Ishikawa (cell line): Measurements from ENCODE around the gene SQSTM1.
A peak's percentile ranks its signal among the peaks of the same experiment; 100 is the strongest.

ENCODE experiments used
- CEBPB ChIP-seq: IDR thresholded peaks from 2 replicates; pipeline ENCODE4 v1.6.1; 2012
- CREB1 ChIP-seq: IDR thresholded peaks from 2 replicates; pipeline ENCODE4 v1.6.1; 2012; ENCODE audit warnings: low read depth
- EGR1 ChIP-seq: IDR thresholded peaks from 2 replicates; pipeline ENCODE4 v1.6.1; 2012
- EP300 ChIP-seq: IDR thresholded peaks from 2 replicates; pipeline ENCODE4 v1.6.1; 2012; ENCODE audit warnings: borderline replicate concordance
- FOXM1 ChIP-seq: IDR thresholded peaks from 2 replicates; pipeline ENCODE4 v1.6.1; 2012; ENCODE audit warnings: low read depth, borderline replicate concordance
- NFIC ChIP-seq: IDR thresholded peaks from 2 replicates; pipeline ENCODE4 v1.6.1; 2012
- RAD21 ChIP-seq: IDR thresholded peaks from 2 replicates; pipeline ENCODE4 v1.6.1; 2012; ENCODE audit warnings: low read depth
- TAF1 ChIP-seq: IDR thresholded peaks from 2 replicates; pipeline ENCODE4 v1.6.1; 2012; ENCODE audit warnings: low read depth, mild to moderate bottlenecking
- TCF12 ChIP-seq: IDR thresholded peaks from 2 replicates; pipeline ENCODE4 v1.6.1; 2012; ENCODE audit warnings: low read depth
- TEAD4 ChIP-seq: IDR thresholded peaks from 2 replicates; pipeline ENCODE4 v1.6.1; 2012
- YY1 ChIP-seq: IDR thresholded peaks from 2 replicates; pipeline ENCODE4 v1.6.1; 2012; ENCODE audit warnings: low read depth
- ZBTB7A ChIP-seq: IDR thresholded peaks from 2 replicates; pipeline ENCODE4 v1.6.1; 2012; ENCODE audit warnings: low read depth
- TF ChIP-seq, protein P1 (sequence below): IDR thresholded peaks from 2 replicates; pipeline ENCODE4 v1.6.1; 2012
- TF ChIP-seq, protein P2 (sequence below): IDR thresholded peaks from 2 replicates; pipeline ENCODE4 v1.6.1; 2012
- TF ChIP-seq, protein P3 (sequence below): IDR thresholded peaks from 2 replicates; pipeline ENCODE4 v1.6.1; 2012; ENCODE audit warnings: low read depth, mild to moderate bottlenecking

Gene SQSTM1

DNA sequence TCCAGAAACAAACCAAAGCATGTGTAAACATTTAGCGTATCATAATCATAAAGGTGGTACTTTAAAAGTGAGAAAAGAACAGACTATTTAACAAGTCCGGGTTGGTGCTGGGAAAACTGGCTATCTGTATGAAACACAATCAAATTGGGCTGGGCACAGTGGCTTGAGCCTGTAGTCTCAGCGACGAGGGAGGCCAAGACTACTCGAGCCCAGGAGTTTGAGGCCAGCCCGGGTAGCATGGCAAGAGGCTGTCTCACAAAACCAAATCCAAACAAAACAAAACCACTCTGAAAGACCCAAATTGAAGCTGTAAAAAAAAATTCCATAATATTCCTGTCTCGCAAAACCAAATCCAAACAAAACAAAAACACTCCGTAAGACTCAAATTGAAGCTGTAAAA, 33.7 kb downstream of the SQSTM1 start:
- no peak for TF ChIP-seq EGR1
- TF ChIP-seq, protein P1, sequence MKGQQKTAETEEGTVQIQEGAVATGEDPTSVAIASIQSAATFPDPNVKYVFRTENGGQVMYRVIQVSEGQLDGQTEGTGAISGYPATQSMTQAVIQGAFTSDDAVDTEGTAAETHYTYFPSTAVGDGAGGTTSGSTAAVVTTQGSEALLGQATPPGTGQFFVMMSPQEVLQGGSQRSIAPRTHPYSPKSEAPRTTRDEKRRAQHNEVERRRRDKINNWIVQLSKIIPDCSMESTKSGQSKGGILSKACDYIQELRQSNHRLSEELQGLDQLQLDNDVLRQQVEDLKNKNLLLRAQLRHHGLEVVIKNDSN, result no peak
- TF ChIP-seq NFIC, result no peak
- TF ChIP-seq, protein P2, sequence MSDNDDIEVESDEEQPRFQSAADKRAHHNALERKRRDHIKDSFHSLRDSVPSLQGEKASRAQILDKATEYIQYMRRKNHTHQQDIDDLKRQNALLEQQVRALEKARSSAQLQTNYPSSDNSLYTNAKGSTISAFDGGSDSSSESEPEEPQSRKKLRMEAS, result no peak

DNA sequence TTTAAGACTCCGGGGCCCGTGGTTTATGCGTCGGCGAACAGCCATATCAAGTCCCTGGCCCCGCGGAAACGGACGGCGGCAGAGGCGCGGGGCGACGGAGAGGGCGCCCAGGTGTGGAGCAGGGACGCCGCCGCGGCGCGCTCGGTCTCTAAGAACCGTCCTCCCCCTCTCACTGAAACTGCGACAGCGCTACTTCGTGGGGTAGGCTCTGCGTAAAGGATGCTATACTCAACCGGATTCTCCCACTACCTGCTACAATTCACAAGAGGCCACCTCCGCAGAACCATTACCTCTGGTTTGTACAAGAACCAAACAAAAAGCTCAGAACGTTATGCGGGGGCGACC, 37.5 kb downstream of the SQSTM1 start:
- TF ChIP-seq, protein P3, sequence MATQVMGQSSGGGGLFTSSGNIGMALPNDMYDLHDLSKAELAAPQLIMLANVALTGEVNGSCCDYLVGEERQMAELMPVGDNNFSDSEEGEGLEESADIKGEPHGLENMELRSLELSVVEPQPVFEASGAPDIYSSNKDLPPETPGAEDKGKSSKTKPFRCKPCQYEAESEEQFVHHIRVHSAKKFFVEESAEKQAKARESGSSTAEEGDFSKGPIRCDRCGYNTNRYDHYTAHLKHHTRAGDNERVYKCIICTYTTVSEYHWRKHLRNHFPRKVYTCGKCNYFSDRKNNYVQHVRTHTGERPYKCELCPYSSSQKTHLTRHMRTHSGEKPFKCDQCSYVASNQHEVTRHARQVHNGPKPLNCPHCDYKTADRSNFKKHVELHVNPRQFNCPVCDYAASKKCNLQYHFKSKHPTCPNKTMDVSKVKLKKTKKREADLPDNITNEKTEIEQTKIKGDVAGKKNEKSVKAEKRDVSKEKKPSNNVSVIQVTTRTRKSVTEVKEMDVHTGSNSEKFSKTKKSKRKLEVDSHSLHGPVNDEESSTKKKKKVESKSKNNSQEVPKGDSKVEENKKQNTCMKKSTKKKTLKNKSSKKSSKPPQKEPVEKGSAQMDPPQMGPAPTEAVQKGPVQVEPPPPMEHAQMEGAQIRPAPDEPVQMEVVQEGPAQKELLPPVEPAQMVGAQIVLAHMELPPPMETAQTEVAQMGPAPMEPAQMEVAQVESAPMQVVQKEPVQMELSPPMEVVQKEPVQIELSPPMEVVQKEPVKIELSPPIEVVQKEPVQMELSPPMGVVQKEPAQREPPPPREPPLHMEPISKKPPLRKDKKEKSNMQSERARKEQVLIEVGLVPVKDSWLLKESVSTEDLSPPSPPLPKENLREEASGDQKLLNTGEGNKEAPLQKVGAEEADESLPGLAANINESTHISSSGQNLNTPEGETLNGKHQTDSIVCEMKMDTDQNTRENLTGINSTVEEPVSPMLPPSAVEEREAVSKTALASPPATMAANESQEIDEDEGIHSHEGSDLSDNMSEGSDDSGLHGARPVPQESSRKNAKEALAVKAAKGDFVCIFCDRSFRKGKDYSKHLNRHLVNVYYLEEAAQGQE, result no peak
- TF ChIP-seq, protein P2, result no peak
- TF ChIP-seq EGR1 (peak; percentile 79), ZBTB7A (peak; percentile 85; the same call in 1 of the 2 replicates)

DNA sequence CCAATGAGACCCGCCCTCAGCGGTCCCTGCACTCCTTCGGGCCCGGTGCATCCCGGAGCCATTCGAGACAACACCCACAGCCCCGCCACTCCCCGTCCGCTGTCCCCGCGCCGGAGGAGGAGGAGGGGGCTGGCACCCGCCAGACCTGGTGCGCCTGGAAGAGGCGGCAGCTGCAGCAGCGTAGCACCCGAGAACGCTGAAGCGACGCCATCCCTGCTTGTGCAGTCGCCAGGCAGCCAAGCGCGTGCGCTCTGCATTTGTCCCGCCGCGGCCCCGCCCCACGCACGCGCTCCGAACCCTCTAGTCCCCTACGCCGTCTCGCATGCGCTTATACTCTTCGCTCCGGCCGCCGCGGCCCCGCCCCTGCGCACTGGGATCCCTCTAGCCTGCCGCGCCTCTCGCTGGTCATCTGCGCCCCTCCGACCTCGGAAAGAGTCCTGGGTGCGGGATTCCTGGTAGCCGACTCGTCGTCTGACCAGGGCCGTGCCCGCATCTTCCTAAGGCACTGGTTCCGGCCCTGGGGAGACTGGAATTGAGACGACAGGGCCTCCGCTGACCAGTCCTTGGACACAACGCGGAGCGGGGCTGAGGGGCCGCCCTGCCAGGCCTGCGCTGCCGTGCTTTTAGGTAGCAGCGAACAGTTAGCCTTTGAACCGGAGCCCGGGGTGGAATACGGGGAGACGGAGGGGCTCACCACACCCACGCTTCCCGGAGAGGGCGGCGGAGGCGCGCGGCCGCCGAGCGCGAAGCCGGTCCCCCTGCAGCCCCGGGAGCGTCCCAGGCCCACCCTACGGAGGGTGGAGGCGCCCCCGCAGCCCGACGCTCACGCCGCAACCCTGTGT, 38.1 kb downstream of the SQSTM1 start, which contains the start of gene MRNIP:
Gene MRNIP (minus strand): TSS at position 232 of the 842 bp plus-strand sequence. CDS start 21 bp downstream, at position 211.
- TF ChIP-seq, protein P3, result no peak
- TF ChIP-seq FOXM1, result no peak
- TF ChIP-seq RAD21, result peak; percentile 25; the same call in 1 of the 2 replicates
- TF ChIP-seq, protein P1, result peak; percentile 21; the same call in 1 of the 2 replicates
- TF ChIP-seq CEBPB, result no peak; the same call in 1 of the 2 replicates
- no peak for TF ChIP-seq EP300
- TF ChIP-seq YY1, result peak; percentile 86
- TF ChIP-seq NFIC, result 0 out of 2 replicates have a peak, but pooled peaks have one; percentile 7
- peak; percentile 37; the same call in 1 of the 2 replicates for TF ChIP-seq ZBTB7A
- no peak; the same call in 1 of the 2 replicates for TF ChIP-seq TEAD4
- no peak for TF ChIP-seq CREB1
- no peak for TF ChIP-seq TCF12
- TF ChIP-seq, protein P2, result peak; percentile 89
- TF ChIP-seq EGR1, result no peak
- TF ChIP-seq TAF1, result peak; percentile 93

DNA sequence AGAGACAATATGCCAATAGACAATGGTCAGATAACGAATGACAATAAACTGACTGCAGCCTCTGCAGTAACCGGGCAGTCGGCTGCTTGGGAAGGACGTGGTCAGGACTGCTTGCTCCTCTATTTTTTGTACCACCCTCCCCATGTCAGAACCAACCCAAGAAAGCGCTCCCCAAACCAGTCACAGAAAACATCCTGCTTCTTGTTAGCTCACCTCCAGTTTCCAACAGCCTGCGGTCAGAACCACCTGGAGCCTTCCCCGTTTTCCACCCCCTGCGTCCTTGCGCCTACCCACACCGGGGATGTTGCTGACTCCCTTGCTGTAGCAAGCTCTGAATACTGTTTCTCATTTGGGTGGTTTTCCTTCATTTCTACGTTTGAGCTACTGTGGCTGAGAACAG, 39.6 kb downstream of the SQSTM1 start:
- no peak for TF ChIP-seq CREB1
- TF ChIP-seq, protein P2, result no peak
- no peak for TF ChIP-seq EGR1
- TF ChIP-seq EP300, result no peak
- no peak for TF ChIP-seq FOXM1
- TF ChIP-seq CEBPB, result no peak
- no peak for TF ChIP-seq YY1
- TF ChIP-seq TCF12, result no peak
- TF ChIP-seq, protein P1, result no peak
- no peak for TF ChIP-seq TAF1
- TF ChIP-seq ZBTB7A, result no peak

DNA sequence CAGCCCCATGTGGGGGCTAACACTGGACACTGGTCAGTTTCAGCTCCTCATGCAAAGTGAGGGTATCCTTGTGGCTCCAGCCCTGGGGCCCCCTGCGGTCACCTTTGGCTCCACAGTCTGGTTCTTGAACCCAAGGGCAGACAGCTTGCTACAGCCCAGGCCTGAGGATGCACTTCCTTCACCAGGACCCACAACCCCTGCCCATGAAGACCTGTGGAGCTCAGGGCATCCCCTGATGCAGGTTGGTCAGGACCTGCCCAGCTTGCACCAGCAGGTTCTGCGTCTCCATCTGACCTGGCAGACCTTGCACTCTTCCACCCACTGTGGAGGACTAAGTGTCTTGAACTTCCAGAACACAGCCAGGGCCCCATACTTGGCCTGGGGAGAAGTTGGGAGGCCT, 41.6 kb downstream of the SQSTM1 start:
- TF ChIP-seq, protein P2, result no peak
- TF ChIP-seq CREB1, result no peak
- TF ChIP-seq ZBTB7A, result no peak
- no peak for TF ChIP-seq TCF12
- TF ChIP-seq EP300, result no peak
- TF ChIP-seq FOXM1, result no peak
- TF ChIP-seq EGR1, result no peak
- TF ChIP-seq, protein P3, result no peak
- no peak for TF ChIP-seq TAF1
- TF ChIP-seq, protein P1, result no peak
- no peak for TF ChIP-seq NFIC
- TF ChIP-seq CEBPB, result no peak
- TF ChIP-seq RAD21, result no peak
- no peak for TF ChIP-seq YY1
- TF ChIP-seq TEAD4, result no peak
